ENCODE data around the gene MACROD2.

GRCh38 chr20:14716351-14716801 is 721.1 kb downstream of the MACROD2 start:
- TF ChIP-seq CTCF (IDR thresholded peaks at IDR 0.05) (no peak), POLR2A (IDR thresholded peaks at IDR 0.05) (no peak), EP300 (IDR thresholded peaks at IDR 0.05) (no peak), POLR2AphosphoS5 (IDR thresholded peaks at IDR 0.05) (no peak)

Measured in suprapubic skin (tissue), 4 donors.